Astrocyte (in vitro differentiated cells and primary cell): ENCODE measurements around the gene ALDH3A2. TPM values are rescaled to one million over a fixed set of nuclear protein-coding genes. Genes with fewer than 3 reads are reported as not detected.

Source experiments
- DNase-seq: peaks from one replicate; pipeline ENCODE4 v3.0.0-alpha.2; 2010; ENCODE audit warnings: low read depth
- FAIRE-seq: peaks from 2 replicates; lab custom pipeline; 2011; peaks lifted over from hg19 to GRCh38; lab: Jason Lieb, UNC
- H2AFZ ChIP-seq: 2 replicates; pipeline ENCODE4 v1.6.0; 2012; ENCODE audit warnings: low read depth, low read length, inconsistent platforms
- H3K27ac ChIP-seq: 2 replicates; pipeline ENCODE4 v1.5.1; 2011; ENCODE audit warnings: low read depth, low read length, inconsistent platforms
- H3K27me3 ChIP-seq: 2 replicates; pipeline ENCODE4 v1.6.0; 2011; ENCODE audit warnings: low read length, inconsistent platforms; ENCODE audit not compliant: insufficient read depth
- H3K36me3 ChIP-seq: 2 replicates; pipeline ENCODE4 v1.5.1; 2011; ENCODE audit warnings: low read length, inconsistent platforms; ENCODE audit not compliant: insufficient read depth
- H3K4me1 ChIP-seq: 2 replicates; pipeline ENCODE4 v1.5.1; 2011; ENCODE audit warnings: low read length, inconsistent platforms; ENCODE audit not compliant: insufficient read depth
- H3K4me2 ChIP-seq: 2 replicates; pipeline ENCODE4 v1.6.0; 2012; ENCODE audit warnings: low read length, inconsistent platforms
- H3K4me3 ChIP-seq: 2 replicates; pipeline ENCODE4 v1.5.1; 2011; ENCODE audit warnings: low read depth, mild to moderate bottlenecking, low read length, inconsistent platforms; ENCODE audit not compliant: insufficient read depth
- H3K79me2 ChIP-seq: 2 replicates; pipeline ENCODE4 v1.6.0; 2012; ENCODE audit warnings: mild to moderate bottlenecking, low read length, inconsistent platforms; ENCODE audit not compliant: insufficient read depth
- H3K9ac ChIP-seq: 2 replicates; pipeline ENCODE4 v1.6.0; 2012; ENCODE audit warnings: mild to moderate bottlenecking, low read length, inconsistent platforms
- H3K9me3 ChIP-seq: 2 replicates; pipeline ENCODE4 v1.5.1; 2012; ENCODE audit warnings: low read depth, mild to moderate bottlenecking, low read length, inconsistent platforms; ENCODE audit not compliant: insufficient read depth
- H4K20me1 ChIP-seq: 2 replicates; pipeline ENCODE4 v1.6.0; 2012; ENCODE audit warnings: low read length, inconsistent platforms; ENCODE audit not compliant: insufficient read depth
- H3K27ac Mint-ChIP-seq: one replicate; pipeline ENCODE4 v1.8.0; 2021; ENCODE audit warnings: mild to moderate bottlenecking, mixed read lengths; ENCODE audit not compliant: unreplicated experiment
- H3K27me3 Mint-ChIP-seq: one replicate; pipeline ENCODE4 v1.8.0; 2021; ENCODE audit warnings: low read depth, mixed read lengths; ENCODE audit not compliant: unreplicated experiment
- H3K36me3 Mint-ChIP-seq: one replicate; pipeline ENCODE4 v1.8.0; 2021; ENCODE audit warnings: low read depth, mixed read lengths; ENCODE audit not compliant: unreplicated experiment
- H3K4me1 Mint-ChIP-seq: one replicate; pipeline ENCODE4 v1.8.0; 2021; ENCODE audit warnings: low read depth, mixed read lengths; ENCODE audit not compliant: unreplicated experiment
- H3K4me3 Mint-ChIP-seq: one replicate; pipeline ENCODE4 v1.8.0; 2021; ENCODE audit warnings: mild to moderate bottlenecking, moderate library complexity, mixed read lengths; ENCODE audit not compliant: unreplicated experiment
- H3K9me3 Mint-ChIP-seq: one replicate; pipeline ENCODE4 v1.8.0; 2021; ENCODE audit warnings: mild to moderate bottlenecking, mixed read lengths; ENCODE audit not compliant: unreplicated experiment
- EZH2 ChIP-seq: IDR thresholded peaks from 2 replicates; pipeline ENCODE4 v1.6.1; 2012; ENCODE audit warnings: mild to moderate bottlenecking, low read length, inconsistent platforms; ENCODE audit not compliant: insufficient read depth
- total RNA-seq: library from RNA; stranded (reverse); gene quantifications from 2 replicates; pipeline ENCODE4 v1.2.1, GENCODE V29; 2021
- TF ChIP-seq, protein P1 (sequence below): IDR thresholded peaks from 2 replicates; pipeline ENCODE4 v1.5.1; 2011; ENCODE audit warnings: low read depth, mild to moderate bottlenecking, inconsistent platforms, low read length, moderate library complexity; ENCODE audit not compliant: insufficient read depth

ALDH3A2 gene
- total RNA-seq, 1 donor from 2014 or later: 13.8 TPM

DNA sequence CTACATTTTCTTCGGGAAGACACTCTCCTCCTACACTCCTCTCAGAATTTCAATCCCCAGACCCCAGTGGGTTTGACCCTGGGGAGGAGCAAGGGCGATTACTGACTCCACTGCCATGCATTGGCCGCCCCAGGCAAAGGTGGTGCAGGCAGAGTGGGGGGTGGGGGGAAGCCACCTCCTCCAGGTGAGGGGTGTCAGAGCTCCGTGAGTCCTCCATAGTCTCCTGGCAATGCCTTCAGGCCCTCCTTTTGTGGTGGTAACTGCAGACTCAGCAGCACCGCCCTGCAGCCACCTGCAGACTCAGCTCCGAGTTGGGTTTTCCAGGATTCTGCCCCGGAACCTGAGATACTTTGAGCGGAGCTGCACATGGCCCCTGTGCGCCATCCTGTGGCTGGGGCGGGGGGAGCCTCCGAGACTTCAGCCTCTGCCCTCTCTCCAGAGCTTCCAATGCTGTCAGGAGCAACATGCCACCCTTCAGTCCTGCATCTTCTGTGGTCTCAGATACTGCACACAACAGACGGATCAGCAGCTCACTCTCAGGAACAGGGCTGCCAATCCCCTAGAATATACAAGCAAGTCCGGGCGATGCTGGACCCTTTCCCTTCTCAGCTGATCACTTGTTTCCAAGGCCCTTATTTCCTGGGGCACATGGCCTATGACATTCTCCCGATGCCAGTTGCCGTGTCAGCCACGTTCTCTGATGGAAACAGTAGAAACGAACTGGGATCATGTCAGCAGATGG lies 70.2 kb downstream of the ALDH3A2 start:
- Histone ChIP-seq H3K27me3 (peaks cover under 1% of the 10 kb centered on the region), H3K27ac (no peak overlapping the region), H3K9me3 (no peaks in the 10 kb centered on the region), H2AFZ (no peak overlapping the region), H3K4me3 (no peak overlapping the region), H3K4me1 (no peaks in the 10 kb centered on the region), H4K20me1 (no peaks in the 10 kb centered on the region), H3K36me3 (no peaks in the 10 kb centered on the region), H3K4me2 (no peak overlapping the region), H3K79me2 (no peaks in the 10 kb centered on the region), H3K9ac (no peak overlapping the region)
- no peaks in the 10 kb centered on the region for H3K36me3 Mint-ChIP-seq
- DNase-seq: no peak
- peaks cover 19% of the 10 kb centered on the region for H3K27me3 Mint-ChIP-seq
- H3K9me3 Mint-ChIP-seq: no peaks in the 10 kb centered on the region
- TF ChIP-seq, protein P1, sequence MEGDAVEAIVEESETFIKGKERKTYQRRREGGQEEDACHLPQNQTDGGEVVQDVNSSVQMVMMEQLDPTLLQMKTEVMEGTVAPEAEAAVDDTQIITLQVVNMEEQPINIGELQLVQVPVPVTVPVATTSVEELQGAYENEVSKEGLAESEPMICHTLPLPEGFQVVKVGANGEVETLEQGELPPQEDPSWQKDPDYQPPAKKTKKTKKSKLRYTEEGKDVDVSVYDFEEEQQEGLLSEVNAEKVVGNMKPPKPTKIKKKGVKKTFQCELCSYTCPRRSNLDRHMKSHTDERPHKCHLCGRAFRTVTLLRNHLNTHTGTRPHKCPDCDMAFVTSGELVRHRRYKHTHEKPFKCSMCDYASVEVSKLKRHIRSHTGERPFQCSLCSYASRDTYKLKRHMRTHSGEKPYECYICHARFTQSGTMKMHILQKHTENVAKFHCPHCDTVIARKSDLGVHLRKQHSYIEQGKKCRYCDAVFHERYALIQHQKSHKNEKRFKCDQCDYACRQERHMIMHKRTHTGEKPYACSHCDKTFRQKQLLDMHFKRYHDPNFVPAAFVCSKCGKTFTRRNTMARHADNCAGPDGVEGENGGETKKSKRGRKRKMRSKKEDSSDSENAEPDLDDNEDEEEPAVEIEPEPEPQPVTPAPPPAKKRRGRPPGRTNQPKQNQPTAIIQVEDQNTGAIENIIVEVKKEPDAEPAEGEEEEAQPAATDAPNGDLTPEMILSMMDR: no peak
- no peak for TF ChIP-seq EZH2
- no peak overlapping the region for H3K4me3 Mint-ChIP-seq
- peaks cover 3% of the 10 kb centered on the region for H3K4me1 Mint-ChIP-seq
- no peak for FAIRE-seq
- H3K27ac Mint-ChIP-seq: no peak overlapping the region

DNA sequence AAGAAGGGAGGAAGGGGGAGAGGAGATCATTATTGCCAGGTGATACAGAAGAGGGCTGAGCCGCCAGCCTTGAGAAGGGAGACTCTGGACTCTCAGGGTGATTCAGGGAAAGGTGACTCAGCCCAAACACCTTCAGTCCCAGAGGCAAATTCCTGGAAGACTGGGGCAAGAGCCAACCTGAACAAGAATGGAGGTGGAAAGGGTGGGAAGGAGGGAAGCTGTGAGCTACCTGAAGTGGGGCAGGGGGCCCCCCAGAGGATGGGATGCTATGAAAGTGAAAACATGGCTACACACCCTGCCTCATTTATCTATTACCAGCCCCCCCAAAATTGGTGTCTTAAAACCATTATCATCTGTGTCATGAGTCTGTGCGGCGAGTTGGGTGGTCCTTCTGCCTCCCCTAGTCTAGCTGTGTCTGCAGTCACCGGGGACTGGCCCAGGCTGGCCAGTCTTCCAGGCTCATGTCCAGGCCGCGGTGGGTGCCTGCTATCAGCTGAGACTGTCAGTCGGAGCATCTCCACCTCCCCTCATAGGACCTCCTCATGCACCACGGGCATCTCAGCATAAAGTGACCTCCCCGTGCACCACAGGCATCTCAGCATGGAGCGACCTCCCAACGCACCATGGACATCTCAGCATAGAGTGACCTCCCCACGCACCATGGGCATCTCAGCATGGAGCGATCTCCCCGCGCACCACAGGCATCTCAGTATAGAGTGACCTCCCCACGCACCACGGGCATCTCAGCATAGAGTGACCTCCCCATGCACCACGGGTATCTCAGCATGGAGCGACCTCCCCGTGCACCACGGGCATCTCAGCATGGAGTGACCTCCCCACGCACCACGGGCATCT lies 71.0 kb downstream of the ALDH3A2 start:
- Histone ChIP-seq H3K27me3 (peaks cover 4% of the 10 kb centered on the region), H3K4me1 (no peaks in the 10 kb centered on the region), H3K4me2 (no peak overlapping the region), H3K36me3 (no peaks in the 10 kb centered on the region), H3K9ac (no peak overlapping the region), H3K27ac (no peak overlapping the region), H3K4me3 (no peak overlapping the region), H2AFZ (no peak overlapping the region), H4K20me1 (no peaks in the 10 kb centered on the region), H3K79me2 (no peaks in the 10 kb centered on the region), H3K9me3 (no peaks in the 10 kb centered on the region)
- Mint-ChIP-seq H3K36me3 (no peaks in the 10 kb centered on the region), H3K4me3 (no peak overlapping the region), H3K27me3 (peaks cover 19% of the 10 kb centered on the region), H3K4me1 (peaks cover 3% of the 10 kb centered on the region), H3K27ac (no peak overlapping the region), H3K9me3 (no peaks in the 10 kb centered on the region)
- no peak for DNase-seq
- TF ChIP-seq, protein P1: no peak
- TF ChIP-seq EZH2: no peak
- no peak for FAIRE-seq
